Osteoblast (primary cell): ENCODE results near the gene KMT5C. TPM values are rescaled to one million over a fixed set of nuclear protein-coding genes. Genes with fewer than 3 reads are reported as not detected.

Experiments used
- DNase-seq: peaks from one replicate; pipeline ENCODE4 v3.0.0; 2011; ENCODE audit warnings: low spot score, mixed read lengths; ENCODE audit not compliant: insufficient read length; ENCODE audit errors: missing footprints
- H2AFZ ChIP-seq: 2 replicates; pipeline ENCODE4 v1.6.0; 2011; ENCODE audit warnings: mild to moderate bottlenecking, low read length
- H3K27ac ChIP-seq: 2 replicates; pipeline ENCODE4 v1.5.1; 2011; ENCODE audit warnings: mild to moderate bottlenecking, low read depth, low read length, moderate library complexity
- H3K27me3 ChIP-seq: 2 replicates; pipeline ENCODE4 v1.6.0; 2012; ENCODE audit warnings: mild to moderate bottlenecking, control low read depth, inconsistent platforms, low read length, moderate library complexity; ENCODE audit not compliant: insufficient read depth
- H3K36me3 ChIP-seq: 2 replicates; pipeline ENCODE4 v1.5.1; 2011; ENCODE audit warnings: mild to moderate bottlenecking, low read length, control low read depth, moderate library complexity; ENCODE audit not compliant: insufficient read depth
- H3K4me1 ChIP-seq: 2 replicates; pipeline ENCODE4 v1.5.1; 2011; ENCODE audit warnings: mild to moderate bottlenecking, low read length, control low read depth, moderate library complexity; ENCODE audit not compliant: insufficient read depth
- H3K4me2 ChIP-seq: 2 replicates; pipeline ENCODE4 v1.6.0; 2011; ENCODE audit warnings: mild to moderate bottlenecking, low read length; ENCODE audit not compliant: insufficient read depth
- H3K4me3 ChIP-seq: fragments of 200-600 bp; sonication (generic); 3 replicates; pipeline ENCODE4 v1.5.1; 2012; ENCODE audit warnings: mild to moderate bottlenecking, low read length, inconsistent platforms; ENCODE audit not compliant: insufficient read depth
- H3K79me2 ChIP-seq: 2 replicates; pipeline ENCODE4 v1.6.0; 2012; ENCODE audit warnings: mild to moderate bottlenecking, low read length, control low read depth, inconsistent platforms; ENCODE audit not compliant: insufficient read depth
- H3K9me3 ChIP-seq: 2 replicates; pipeline ENCODE4 v1.5.1; 2011; ENCODE audit warnings: low read depth, low read length, control low read depth
- H4K20me1 ChIP-seq: 2 replicates; pipeline ENCODE4 v1.6.0; 2012; ENCODE audit warnings: mild to moderate bottlenecking, low read length, control low read depth; ENCODE audit not compliant: insufficient read depth
- CTCF ChIP-seq: IDR thresholded peaks from 2 replicates; pipeline ENCODE4 v1.5.1; 2011; ENCODE audit warnings: mild to moderate bottlenecking, low read depth, low read length, moderate library complexity; ENCODE audit errors: extremely low read depth
- total RNA-seq: library from RNA; depleted of rRNA; stranded (reverse); fragments of >200 nt; gene quantifications from 2 replicates; pipeline ENCODE4 v1.2.3, GENCODE V29; 2012

Gene KMT5C
- total RNA-seq, 1 donor, result 10.9 TPM

GRCh38 chr19:55382013-55382412 lies 42.3 kb downstream of the KMT5C start:
- TF ChIP-seq CTCF, result no peak
- no peak overlapping the region for H3K4me3 ChIP-seq
- peaks cover 13% of the 10 kb centered on the region for H3K79me2 ChIP-seq
- no peak for DNase-seq
- H3K27me3 ChIP-seq, result no peaks in the 10 kb centered on the region
- H4K20me1 ChIP-seq, result peaks cover 12% of the 10 kb centered on the region
- H2AFZ ChIP-seq, result no peak overlapping the region
- peaks cover 18% of the 10 kb centered on the region for H3K4me1 ChIP-seq
- no peak overlapping the region for H3K4me2 ChIP-seq
- H3K9me3 ChIP-seq, result no peaks in the 10 kb centered on the region
- H3K27ac ChIP-seq, result no peak overlapping the region
- peaks cover 4% of the 10 kb centered on the region for H3K36me3 ChIP-seq

- peaks cover 9% of the 10 kb centered on the region for H3K36me3 ChIP-seq
- no peak overlapping the region for H3K4me2 ChIP-seq
- no peak for DNase-seq
- H3K4me3 ChIP-seq, result no peak overlapping the region
- no peaks in the 10 kb centered on the region for H3K9me3 ChIP-seq
- H3K27ac ChIP-seq, result no peak overlapping the region
- H3K27me3 ChIP-seq, result no peaks in the 10 kb centered on the region
- peaks cover 19% of the 10 kb centered on the region for H3K79me2 ChIP-seq
- no peak overlapping the region for H2AFZ ChIP-seq
- peaks cover 24% of the 10 kb centered on the region for H3K4me1 ChIP-seq
- peaks cover 18% of the 10 kb centered on the region for H4K20me1 ChIP-seq
- no peak for TF ChIP-seq CTCF
These were observed 42.9 kb downstream of the KMT5C start for GRCh38 chr19:55382522-55383054.

- H2AFZ ChIP-seq, result peak overlapping the region; percentile 78
- no peaks in the 10 kb centered on the region for H3K27me3 ChIP-seq
- H3K4me3 ChIP-seq, result peak overlapping the region; percentile 65
- peaks cover 28% of the 10 kb centered on the region for H3K79me2 ChIP-seq
- peaks cover 33% of the 10 kb centered on the region for H3K4me1 ChIP-seq
- peak overlapping the region; percentile 97 for H3K4me2 ChIP-seq
- no peak for TF ChIP-seq CTCF
- no peaks in the 10 kb centered on the region for H3K9me3 ChIP-seq
- H3K36me3 ChIP-seq, result peaks cover 19% of the 10 kb centered on the region
- no peak overlapping the region for H3K27ac ChIP-seq
- H4K20me1 ChIP-seq, result peaks cover 27% of the 10 kb centered on the region
- peak; percentile 98 for DNase-seq
These were observed 43.8 kb downstream of the KMT5C start for GRCh38 chr19:55383279-55384130.
